ENCODE results near the gene SPAG17.

GRCh38 chr1:118100686-118101514, 84.1 kb downstream of the SPAG17 start:
- TF ChIP-seq CTCF (conservative IDR thresholded peaks at IDR 0.05; ENCODE audit: low read depth, low read length) (no peak), EZH2phosphoT487 (IDR thresholded peaks at IDR 0.05; ENCODE audit: borderline replicate concordance, low read length) (no peak), EZH2 (IDR thresholded peaks at IDR 0.05; ENCODE audit: low read length, unreplicated experiment) (no peak)
